Adrenal gland (tissue), 12 donors: Measurements from ENCODE around the gene MMD. TPM values are rescaled to one million over a fixed set of nuclear protein-coding genes. Genes with fewer than 3 reads are reported as not detected.

Experiments
- DNase-seq, 7 donors: peaks; one replicate each; pipeline ENCODE4 v3.0.0-alpha.2; 2019 to 2020
- H3K27ac ChIP-seq, 5 donors: fragments of 200-600 bp; sonication (generic) in 4 of 5; 1 replicate in 3 of 5; 2 replicates in 2 of 5; pipeline versions ENCODE4 v1.5.1 to v1.8.0; 2016 to 2020; ENCODE audit warnings: mild to moderate bottlenecking in 1 of 5
- H3K27me3 ChIP-seq: fragments of 200-600 bp; 2 replicates; pipeline ENCODE4 v1.8.0; 2021
- H3K36me3 ChIP-seq, 2 donors: fragments of 200-600 bp; replicated peaks in 1 of 2; 1 replicate in 1 of 2; 2 replicates in 1 of 2; pipeline versions ENCODE4 v1.5.1 to v1.8.0; 2018 to 2022
- H3K4me1 ChIP-seq, 2 donors: fragments of 200-600 bp; replicated peaks in 1 of 2; 1 replicate in 1 of 2; 2 replicates in 1 of 2; pipeline versions ENCODE4 v1.5.1 to v1.8.0; 2018 to 2021
- H3K4me3 ChIP-seq, 4 donors: fragments of 200-600 bp; sonication (generic) in 3 of 4; one replicate each; pipeline ENCODE4 v1.5.1; 2016 to 2018
- H3K9me3 ChIP-seq, 3 donors: fragments of 200-600 bp; sonication (generic) in 1 of 3; replicated peaks in 1 of 3; 1 replicate in 2 of 3; 2 replicates in 1 of 3; pipeline versions ENCODE4 v1.5.1 to v1.8.0; 2016 to 2021
- POLR2A ChIP-seq, 2 donors: fragments of 450-650 bp; IDR thresholded peaks; one replicate each; pipeline ENCODE4 v1.6.1; 2017; ENCODE audit warnings: antibody characterized with exemption in 2 of 2, mild to moderate bottlenecking in 2 of 2, moderate library complexity in 1 of 2
- WGBS, 4 donors: extraction: QIAGEN DNeasy Blood & Tissue Kit in 2 of 4; methylation state at CpG; one replicate each; pipeline versions ENCODE4 v1.1.5 to v1.1.7; 2013 to 2017; 5-methylcytosine and 5-hydroxymethylcytosine counted together
- intact Hi-C, 2 donors: fragments of 100-400 bp; cut with DNase I; formaldehyde crosslinking; loops; one replicate each; pipeline versions ENCODE4 v1.14.1 to v1.15.0; 2022 to 2023
- polyA plus RNA-seq, 3 donors: library from polyadenylated mRNA; stranded (reverse); fragments of 200-250 nt in 2 of 3; fragments of 350-450 nt in 1 of 3; fragmentation: Illumina TruSeq in 1 of 3; extraction: RNeasy Lipid Tissue Mini Kit (QIAGEN cat#74804) in 1 of 3; gene quantifications; one replicate each; pipeline ENCODE4 v1.2.3, GENCODE V29; 2013 to 2014
- total RNA-seq, 9 donors: library from RNA; depleted of rRNA in 4 of 9; stranded (reverse); fragments of >200 nt in 4 of 9; fragments of 120-200 nt in 1 of 9; fragmentation: NEBNext Ultra II Directional in 1 of 9; extraction: Animal tissue kit (Norgen Biotek cat#: 25700) in 1 of 9; gene quantifications; one replicate each; pipeline versions ENCODE4 v1.1.0 to v1.2.4, GENCODE V29; 2013 to 2023
- TF ChIP-seq, protein P1 (sequence below), 6 experiments: fragments of 450-650 bp in 4 of 6; fragments of 200-600 bp in 2 of 6; sonication (generic) in 1 of 6; IDR thresholded peaks; 1 replicate in 5 of 6; 2 replicates in 1 of 6; pipeline versions ENCODE4 v1.5.1 to v1.8.0; 2016 to 2021; ENCODE audit warnings: antibody characterized with exemption in 6 of 6, mild to moderate bottlenecking in 2 of 6, moderate library complexity in 1 of 6
- donor health status: healthy with polysubstance abuse.
- donor health status: Bipolar disorder and iron deficiency.
- donor health status: DM: yes; HTN: yes; CAD: no.
- donor health status: DM: no; HTN: no; CAD: no.
- donor health status: DM: no; HTN: no; CAD: no.
- donor health status: DM: yes; HTN: yes; CAD: no.

MMD gene
- total and polyA plus RNA-seq, 12 donors, result 6.2 to 27.6 (median 14.6) TPM

DNA sequence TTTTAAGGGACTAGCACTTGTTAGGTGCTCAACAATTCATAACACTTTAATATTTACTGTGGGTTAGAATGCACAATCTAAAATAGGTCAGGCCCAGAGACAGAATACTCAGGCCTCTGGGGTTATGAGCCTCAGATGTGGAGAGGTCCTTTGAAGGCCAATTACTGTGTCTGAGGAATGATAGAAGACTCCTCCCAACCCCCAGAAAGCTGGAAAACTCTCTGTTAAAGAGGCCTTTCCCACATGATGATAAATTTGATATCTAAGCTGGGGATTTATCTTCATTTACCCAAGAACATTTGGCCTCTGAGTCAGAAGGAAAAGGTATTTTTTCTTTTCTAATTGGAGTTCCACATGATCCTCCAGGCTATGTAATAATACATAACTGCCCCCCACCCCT, 41.1 kb upstream of the MMD start:
- H3K4me3 ChIP-seq, result no peak overlapping the region
- no peak overlapping the region for H3K27ac ChIP-seq
- DNase-seq, result no peak
- H3K4me1 ChIP-seq, result no peaks in the 10 kb centered on the region
- no peaks in the 10 kb centered on the region for H3K27me3 ChIP-seq
- no peaks in the 10 kb centered on the region for H3K9me3 ChIP-seq
- intact Hi-C loops, result no loop called here
- no peaks in the 10 kb centered on the region for H3K36me3 ChIP-seq
- TF ChIP-seq, protein P1, sequence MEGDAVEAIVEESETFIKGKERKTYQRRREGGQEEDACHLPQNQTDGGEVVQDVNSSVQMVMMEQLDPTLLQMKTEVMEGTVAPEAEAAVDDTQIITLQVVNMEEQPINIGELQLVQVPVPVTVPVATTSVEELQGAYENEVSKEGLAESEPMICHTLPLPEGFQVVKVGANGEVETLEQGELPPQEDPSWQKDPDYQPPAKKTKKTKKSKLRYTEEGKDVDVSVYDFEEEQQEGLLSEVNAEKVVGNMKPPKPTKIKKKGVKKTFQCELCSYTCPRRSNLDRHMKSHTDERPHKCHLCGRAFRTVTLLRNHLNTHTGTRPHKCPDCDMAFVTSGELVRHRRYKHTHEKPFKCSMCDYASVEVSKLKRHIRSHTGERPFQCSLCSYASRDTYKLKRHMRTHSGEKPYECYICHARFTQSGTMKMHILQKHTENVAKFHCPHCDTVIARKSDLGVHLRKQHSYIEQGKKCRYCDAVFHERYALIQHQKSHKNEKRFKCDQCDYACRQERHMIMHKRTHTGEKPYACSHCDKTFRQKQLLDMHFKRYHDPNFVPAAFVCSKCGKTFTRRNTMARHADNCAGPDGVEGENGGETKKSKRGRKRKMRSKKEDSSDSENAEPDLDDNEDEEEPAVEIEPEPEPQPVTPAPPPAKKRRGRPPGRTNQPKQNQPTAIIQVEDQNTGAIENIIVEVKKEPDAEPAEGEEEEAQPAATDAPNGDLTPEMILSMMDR (IDR thresholded peaks at IDR 0.05), result no peak
- no peak for TF ChIP-seq POLR2A (IDR thresholded peaks at IDR 0.05)

DNA sequence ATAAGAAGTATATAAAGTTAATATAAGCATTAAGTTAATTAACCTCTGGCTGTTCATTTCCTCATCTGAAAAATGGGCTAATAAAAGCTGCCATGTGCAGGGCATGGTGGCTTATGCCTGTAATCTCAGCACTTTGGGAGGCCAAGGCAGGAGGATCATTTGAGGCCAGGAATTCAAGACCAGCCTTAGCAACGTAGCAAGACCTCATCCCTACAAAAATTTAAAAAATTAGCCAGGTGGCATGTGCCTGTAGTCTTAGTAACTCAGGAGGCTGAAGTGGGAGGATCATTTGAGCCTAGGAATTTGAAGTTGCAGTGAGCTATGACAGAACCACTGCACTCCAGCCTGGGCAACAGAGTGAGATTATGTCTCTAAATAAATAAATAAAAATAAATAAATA, 40.6 kb upstream of the MMD start:
- Histone ChIP-seq H3K9me3 (no peaks in the 10 kb centered on the region), H3K36me3 (no peaks in the 10 kb centered on the region), H3K27ac (no peak overlapping the region), H3K4me3 (no peak overlapping the region), H3K4me1 (no peaks in the 10 kb centered on the region), H3K27me3 (no peaks in the 10 kb centered on the region)
- no peak for TF ChIP-seq POLR2A (IDR thresholded peaks at IDR 0.05)
- TF ChIP-seq, protein P1 (IDR thresholded peaks at IDR 0.05), result no peak
- intact Hi-C loops, result no loop called here
- DNase-seq, result no peak
- 75 to 97% (median 92%) methylated on average over 1 of the region's 1 CpG for WGBS, 4 donors

DNA sequence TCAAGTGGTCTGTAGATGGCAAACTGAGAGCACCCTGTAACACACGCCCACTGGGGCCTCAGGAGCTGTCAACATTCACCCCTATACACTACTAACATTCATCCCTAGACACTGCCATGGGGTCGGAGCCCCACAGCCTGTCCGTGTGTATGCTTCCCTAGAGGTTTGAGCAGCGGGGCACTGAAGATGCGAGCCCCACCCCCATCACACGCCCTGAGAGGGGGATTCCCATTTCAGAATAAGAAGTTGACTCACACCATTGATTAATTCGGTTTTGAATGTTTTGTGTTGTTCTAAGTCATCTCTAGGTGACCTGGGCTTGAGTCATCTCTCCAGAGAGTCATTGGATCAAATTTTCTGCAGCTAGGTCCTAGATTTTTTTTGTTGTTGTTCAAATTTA, 37.3 kb upstream of the MMD start:
- Histone ChIP-seq H3K4me3 (no peak overlapping the region), H3K4me1 (peaks cover 0 to 9% of the 10 kb centered on the region in 2 donors), H3K36me3 (no peaks in the 10 kb centered on the region), H3K9me3 (no peaks in the 10 kb centered on the region), H3K27ac (no peak overlapping the region), H3K27me3 (no peaks in the 10 kb centered on the region)
- intact Hi-C loops, result no loop called here
- DNase-seq, result no peak
- TF ChIP-seq, protein P1 (IDR thresholded peaks at IDR 0.05), result no peak
- TF ChIP-seq POLR2A (IDR thresholded peaks at IDR 0.05), result no peak
- WGBS, 4 donors, result 65 to 76% (median 72%) methylated on average over 5 to 7 of the region's 7 CpGs

DNA sequence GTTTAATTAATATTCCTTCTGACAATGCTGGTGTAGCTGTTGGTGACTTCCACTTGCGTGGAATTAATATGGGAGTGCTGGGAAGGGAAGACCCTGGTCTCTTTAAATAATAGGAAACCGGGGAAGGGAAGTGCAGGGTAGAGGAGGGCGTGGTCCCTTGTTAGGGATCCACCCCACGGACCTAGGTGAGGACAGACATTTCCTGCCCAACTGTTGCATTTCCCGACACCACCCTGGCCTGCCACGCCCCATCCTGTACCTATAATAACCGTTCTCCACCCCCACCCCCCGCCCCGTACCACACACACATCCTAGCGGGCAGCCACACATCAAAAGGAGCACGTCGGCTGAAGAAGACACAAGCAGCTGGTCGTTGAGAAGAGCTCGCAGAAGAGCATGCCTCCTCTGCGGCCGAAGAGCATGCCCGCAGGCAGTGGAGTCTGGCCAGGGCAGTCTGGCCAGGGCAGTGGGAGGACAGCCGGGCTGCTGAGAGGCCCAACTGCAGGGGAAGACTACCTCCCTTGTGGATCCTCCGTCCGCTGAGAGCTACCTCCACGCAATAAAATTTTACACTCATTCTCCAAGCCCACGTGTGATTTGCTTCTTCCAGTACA, 36.8 kb upstream of the MMD start:
- Histone ChIP-seq H3K27me3 (no peaks in the 10 kb centered on the region), H3K36me3 (no peaks in the 10 kb centered on the region), H3K4me3 (no peak overlapping the region), H3K4me1 (peaks cover 0 to 9% of the 10 kb centered on the region in 2 donors), H3K27ac (no peak overlapping the region), H3K9me3 (no peaks in the 10 kb centered on the region)
- 81 to 86% (median 84%) methylated on average over 13 to 22 of the region's 22 CpGs for WGBS, 4 donors
- DNase-seq, result no peak
- intact Hi-C loops, result no loop called here
- TF ChIP-seq POLR2A (IDR thresholded peaks at IDR 0.05), result no peak
- TF ChIP-seq, protein P1 (IDR thresholded peaks at IDR 0.05), result no peak
